HG03045 (cell line): ENCODE results near the gene MTRF1.
"Not testable (repeated sequence)": the region's sequence is repeated elsewhere in the genome, so short reads cannot be mapped to it uniquely, and the experiment has no call there.

Experiments used
- ATAC-seq: cut with Tn5 transposase; IDR thresholded peaks from one replicate; pipeline ENCODE4 v1.9.1; 2021; ENCODE audit warnings: mild to moderate bottlenecking, moderate library complexity; ENCODE audit not compliant: unreplicated experiment

Gene MTRF1

DNA sequence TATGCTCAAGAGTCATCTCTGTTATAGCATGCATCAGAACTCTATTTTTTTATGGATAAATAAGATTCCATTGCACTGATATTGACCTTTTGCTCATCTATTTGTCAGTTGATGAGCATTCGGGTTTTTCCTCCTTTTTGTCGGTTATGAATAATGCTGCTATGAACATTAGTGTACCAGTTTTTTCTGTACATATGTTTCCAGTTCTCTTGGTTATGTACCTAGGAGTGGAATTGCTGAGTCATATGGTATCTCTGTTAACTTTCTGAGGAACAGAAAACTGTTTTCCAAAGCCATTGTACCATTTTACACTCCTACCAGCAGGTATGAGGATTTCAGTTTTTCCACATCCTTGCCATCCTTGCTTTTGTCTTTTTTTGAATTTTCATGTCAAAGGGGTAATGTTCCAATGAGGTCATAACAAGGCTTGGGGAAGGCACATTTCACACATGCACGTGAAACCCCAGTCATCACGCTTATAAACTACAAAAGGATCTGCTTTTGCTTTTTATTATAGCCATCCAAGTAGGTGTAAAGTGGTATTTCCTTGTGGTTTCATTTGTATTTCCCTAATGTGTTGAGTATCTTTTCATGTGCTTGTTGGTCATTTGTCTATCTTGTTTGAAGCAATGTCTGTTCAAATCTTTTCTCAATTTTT, 83.7 kb downstream of the MTRF1 start:
- ATAC-seq: no peak

DNA sequence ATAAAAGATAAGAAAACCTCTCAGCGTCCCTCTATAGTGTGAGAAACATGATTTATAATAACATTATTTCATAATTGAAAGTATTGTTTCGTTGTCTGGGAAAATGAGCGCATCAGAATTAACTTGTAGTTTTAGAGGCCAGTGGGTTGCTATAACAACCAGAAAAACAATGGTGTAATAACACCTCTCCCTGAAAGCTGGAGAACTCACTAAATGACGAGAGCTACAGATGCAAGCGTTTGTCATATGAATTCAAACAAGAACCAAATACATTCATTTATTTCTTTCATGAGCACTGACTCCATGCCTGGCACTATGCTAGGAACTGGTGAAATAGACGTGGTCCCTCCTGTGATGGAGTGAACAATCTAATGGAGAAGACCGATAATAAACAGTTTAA, 85.3 kb downstream of the MTRF1 start:
- ATAC-seq: no peak

DNA sequence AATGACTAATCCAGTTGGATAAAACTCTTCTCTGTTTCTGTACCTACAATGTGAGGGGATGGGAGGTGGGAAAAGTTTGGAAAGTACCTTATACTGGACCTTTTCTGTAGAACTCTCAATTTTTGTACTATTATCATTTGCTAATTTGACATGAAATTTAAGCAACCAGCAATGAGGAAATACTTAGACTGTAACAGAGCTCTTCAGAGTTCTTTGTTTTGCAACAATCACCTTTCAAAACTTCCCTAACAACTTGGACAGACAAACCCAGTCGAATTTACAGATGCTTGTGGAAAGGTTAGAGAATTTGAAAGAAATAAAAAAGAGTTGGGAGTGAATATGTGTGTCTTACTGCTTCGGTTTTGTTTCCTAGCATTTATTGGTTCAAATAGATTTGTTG, 85.8 kb downstream of the MTRF1 start:
- ATAC-seq: no peak

GRCh38 chr13:41175576-41175975, 87.8 kb downstream of the MTRF1 start:
- ATAC-seq: not testable (repeated sequence)
